ENCODE data around the gene ADRA2C.

ADRA2C gene

DNA sequence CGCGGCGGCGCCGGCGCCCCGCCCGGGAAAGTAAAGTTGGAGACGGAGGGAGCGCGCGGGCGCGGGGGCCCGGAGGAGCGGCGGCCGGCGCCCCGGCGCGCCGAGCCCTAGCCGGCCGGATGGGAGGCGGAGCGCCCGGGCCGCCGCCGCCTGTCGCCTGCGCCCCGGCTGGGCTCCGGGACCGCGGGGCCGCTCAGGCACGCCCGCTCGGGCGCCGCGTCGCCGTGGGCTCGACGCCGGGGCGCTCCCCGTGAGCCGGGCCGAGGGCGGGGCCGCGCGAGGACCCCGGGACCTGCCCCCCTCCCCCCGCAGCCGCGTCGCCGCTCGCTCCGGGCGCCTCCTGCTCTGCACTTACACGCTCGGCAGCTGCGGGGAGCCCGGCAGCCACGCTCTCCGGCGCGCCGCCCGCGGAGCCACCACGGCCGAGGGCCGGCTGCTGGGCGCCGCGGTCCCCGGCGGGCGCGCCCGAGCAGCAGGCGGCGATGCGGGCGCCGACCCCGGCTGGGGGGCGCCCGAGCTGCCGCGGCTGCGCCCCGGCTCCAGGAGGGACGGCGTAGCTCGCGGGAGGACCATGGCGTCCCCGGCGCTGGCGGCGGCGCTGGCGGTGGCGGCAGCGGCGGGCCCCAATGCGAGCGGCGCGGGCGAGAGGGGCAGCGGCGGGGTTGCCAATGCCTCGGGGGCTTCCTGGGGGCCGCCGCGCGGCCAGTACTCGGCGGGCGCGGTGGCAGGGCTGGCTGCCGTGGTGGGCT is at the start of gene ADRA2C:
TSS of gene ADRA2C (plus strand) at position 350 of the 749 bp plus-strand sequence. CDS start at position 572, 222 bp downstream.
- no peak for DNase-seq (ENCODE audit: low spot score)

DNA sequence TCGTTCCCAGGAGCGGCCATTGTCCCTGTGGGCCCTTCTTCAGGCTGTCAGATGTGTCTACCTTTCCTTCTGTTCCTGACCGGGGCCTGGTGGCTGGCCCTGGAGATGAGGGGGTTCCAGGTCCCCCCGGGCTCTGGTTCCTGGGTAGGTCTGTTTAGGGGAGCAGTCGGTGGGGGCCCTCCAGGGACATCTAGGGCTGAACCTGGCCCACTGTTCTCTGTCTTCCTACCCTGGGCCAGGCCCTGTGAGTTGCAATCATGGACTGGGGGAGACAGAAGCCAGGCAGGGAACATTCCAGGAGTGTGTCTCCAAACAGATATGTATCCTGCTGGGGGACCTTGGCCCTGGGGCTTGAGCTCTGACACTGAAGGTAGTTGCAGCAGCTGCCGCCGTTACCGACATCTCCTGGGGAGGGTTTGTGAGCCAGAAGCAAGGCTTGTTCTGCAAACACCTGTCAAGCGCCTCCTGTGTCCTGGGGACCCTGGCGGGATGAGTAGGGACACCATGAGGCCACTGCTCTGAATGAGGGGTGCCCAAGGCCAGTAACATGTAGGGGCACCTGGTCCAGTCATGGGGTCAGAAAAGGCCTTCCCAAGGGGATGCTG is 49.5 kb upstream of the ADRA2C start:
- DNase-seq (ENCODE audit: low spot score): no peak

DNA sequence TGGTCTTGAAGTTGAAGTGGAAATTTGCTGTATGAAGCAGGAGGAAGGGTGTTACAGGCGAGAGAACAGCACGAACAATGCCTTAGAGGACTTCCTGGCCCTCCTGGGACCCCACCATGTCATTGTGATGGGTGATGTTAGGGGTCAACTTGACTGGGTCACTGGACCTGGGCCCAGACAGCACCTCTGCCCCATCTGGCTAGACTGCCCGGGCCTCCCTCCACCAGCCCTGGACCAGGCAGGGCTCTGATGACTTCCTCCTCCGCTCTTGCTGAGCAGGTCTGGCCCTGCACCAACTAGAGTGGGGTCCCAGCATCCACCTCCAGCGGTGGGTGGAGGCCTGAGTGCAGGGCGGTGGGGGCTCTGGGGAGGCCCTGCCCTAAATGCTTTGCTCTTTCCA is 48.9 kb upstream of the ADRA2C start:
- no peak for DNase-seq (ENCODE audit: low spot score)

DNA sequence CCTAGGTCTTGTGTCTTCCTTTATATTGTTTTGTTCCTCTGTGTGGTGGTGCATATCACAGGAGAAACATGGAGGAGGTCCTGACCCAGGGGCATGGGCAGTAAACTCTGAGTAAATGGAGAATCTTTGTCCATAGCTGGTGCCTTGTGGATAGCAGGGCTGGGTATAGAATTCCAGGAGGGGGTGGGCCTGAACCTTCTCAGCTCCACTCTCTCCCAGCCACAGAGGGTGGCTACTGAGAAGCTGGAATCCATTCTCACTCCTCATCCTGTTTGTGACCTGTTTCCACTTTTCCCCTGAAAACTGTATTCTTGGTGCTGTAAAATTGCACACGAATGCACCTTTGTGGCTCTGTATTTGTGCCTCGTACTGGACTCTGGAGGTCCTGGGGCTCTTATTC is 47.7 kb upstream of the ADRA2C start:
- no peak for DNase-seq (ENCODE audit: low spot score)

DNA sequence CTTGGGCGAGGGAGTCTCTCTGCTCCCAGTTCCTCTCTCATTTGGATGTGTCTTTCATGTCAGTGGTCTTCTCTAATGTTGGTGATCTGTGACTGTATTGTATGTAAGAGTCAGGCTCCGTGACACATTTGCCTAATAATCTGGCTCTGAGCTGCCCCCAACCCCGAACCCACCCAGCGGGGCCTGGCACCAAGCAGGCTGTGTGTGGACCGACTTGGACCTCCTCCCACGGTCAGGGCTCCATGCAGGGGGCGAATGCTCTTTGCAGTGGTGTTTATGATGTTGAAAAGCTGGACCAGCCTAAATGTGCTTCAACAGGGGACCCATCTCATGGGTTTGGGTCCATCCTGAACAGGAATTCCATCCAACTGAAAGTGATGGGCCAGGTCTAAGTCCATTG is 47.0 kb upstream of the ADRA2C start:
- no peak for DNase-seq (ENCODE audit: low spot score)

DNA sequence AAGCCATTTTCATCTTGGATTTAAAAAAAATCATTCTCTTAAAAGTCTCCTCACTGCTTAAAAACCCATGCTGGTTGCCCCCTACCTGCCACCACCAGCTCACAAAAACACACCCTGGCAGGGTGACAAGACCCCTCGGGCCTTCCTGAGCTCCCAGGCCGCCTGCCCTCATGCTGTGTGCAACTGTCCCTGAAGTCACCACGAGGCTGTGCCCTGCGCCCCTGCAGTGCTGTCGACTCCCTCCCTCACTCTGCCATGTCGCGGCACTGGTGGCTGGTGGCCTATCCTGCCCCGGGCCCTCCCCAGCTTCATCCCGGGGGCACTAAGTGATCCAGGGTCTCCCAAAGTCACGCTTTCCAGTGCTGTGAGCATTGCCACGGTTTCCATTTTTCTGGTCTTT is 46.3 kb upstream of the ADRA2C start:
- DNase-seq (ENCODE audit: low spot score): no peak

DNA sequence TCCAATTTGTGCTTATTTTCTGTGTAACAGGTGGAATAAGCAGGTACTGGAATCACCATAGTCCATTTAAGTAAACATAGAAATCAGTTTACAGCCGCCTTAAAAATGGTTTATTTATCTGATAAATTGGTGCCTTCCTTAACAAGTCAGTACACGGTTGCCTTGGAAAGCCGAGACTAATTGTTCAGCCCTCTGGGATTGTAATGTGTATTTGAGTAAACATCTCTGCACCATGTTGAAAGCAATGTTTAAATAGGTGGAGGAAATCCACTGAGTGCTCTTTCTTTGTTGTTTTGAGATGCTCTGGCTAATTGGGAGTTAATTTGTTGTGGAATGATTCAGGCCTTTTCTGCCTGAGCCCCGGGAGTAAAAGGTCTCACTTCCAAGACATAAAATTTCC is 45.7 kb upstream of the ADRA2C start:
- no peak for DNase-seq (ENCODE audit: low spot score)

DNA sequence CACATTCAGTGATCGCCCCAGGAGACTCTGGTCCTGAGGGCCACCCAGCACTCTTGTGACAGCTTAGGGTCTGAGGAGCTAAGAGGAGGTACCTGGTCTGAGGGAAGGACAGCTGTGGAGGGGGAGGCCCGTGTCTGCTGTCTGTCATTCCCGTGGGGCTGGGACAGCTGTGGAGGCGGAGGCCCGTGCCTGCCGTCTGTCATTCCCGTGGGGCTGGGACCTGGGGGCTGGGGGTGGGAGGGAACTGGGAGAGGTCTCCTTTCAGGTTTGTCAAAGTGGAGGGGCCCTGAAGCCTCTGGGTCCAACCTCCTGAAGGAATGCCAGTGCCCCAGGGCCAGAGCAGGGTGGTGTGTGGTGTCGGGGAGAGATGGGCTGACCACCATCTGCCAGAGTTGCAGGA is 45.0 kb upstream of the ADRA2C start:
- no peak for DNase-seq (ENCODE audit: low spot score)

DNA sequence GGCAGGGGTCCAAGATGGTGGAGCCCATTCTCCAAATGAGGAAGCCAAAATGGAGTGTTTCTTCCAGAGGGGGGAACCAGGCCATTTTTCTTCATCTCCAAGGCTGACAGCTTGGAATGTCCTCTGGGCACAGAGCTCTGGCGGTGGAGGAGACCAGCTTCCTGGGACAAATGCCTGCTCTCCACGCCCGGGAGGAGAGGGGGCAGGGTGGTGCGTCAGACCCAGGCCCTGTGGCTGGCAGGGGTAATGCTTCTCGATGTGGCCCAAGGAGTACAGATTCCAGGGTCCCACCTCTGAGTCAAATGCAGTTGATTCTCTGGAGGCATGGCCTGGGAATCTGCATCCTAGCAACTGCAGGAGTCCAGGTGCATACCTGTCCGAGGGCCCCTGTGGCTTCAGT is 44.6 kb upstream of the ADRA2C start:
- no peak for DNase-seq (ENCODE audit: low spot score)

DNA sequence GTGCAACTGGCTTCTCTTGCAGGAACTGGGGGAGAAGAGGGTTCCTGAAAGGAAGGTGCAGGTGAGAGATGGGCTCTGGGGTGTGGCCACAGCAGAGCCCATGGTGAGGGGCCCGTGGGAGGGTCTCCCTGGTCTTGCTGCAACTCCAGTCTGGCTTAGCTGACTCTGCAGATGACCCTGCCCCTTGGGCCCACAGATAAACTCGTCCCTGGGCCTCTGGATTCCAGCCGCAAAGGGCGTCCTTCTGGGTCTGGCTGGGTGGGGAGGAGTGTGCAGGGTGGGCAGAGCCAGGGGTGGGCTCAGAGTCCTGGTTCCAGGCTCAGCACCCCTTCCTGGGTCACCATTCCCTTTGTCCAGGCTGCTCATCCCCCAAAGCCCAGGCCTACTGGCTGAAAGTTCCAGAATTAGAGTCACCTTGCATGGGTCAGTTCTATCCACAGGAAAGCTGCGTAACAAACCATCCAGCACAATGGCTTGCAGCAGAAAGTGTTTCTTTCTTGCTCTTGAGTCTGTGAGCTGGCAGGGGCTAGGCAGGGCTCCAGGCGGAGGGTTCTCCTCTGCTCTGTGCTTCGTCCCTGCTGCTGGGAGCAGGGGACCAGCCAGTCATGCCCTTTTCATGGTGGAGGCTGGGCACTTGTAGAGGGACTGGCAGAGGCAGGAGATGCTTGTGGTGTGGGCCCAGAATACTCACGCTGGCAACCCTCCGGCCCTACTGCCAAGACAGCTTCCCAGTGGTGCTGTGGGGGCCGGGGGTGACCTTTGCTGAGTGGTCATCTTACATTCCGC is 43.5 kb upstream of the ADRA2C start:
- no peak for DNase-seq (ENCODE audit: low spot score)

DNA sequence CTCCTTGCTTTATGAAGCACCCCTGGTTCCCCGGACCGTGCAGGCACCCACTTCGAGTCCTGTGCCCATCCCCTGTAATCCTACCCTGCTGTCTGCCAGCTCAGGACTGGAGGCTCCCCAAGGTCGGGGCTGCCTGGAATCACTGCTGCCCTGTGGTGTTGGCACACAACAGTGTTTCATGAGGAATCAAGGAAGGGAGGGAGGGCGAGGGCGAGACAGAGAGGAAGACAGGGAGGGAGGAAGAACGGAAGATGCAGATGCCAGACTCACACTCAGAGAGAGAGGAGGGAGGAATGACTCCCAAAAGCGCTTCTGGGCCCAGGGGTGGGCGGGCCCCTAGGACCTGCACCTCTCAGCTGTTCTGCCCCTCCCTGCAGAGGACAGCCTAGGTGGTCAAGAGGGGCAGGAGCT is 42.9 kb upstream of the ADRA2C start:
- DNase-seq (ENCODE audit: low spot score): no peak

DNA sequence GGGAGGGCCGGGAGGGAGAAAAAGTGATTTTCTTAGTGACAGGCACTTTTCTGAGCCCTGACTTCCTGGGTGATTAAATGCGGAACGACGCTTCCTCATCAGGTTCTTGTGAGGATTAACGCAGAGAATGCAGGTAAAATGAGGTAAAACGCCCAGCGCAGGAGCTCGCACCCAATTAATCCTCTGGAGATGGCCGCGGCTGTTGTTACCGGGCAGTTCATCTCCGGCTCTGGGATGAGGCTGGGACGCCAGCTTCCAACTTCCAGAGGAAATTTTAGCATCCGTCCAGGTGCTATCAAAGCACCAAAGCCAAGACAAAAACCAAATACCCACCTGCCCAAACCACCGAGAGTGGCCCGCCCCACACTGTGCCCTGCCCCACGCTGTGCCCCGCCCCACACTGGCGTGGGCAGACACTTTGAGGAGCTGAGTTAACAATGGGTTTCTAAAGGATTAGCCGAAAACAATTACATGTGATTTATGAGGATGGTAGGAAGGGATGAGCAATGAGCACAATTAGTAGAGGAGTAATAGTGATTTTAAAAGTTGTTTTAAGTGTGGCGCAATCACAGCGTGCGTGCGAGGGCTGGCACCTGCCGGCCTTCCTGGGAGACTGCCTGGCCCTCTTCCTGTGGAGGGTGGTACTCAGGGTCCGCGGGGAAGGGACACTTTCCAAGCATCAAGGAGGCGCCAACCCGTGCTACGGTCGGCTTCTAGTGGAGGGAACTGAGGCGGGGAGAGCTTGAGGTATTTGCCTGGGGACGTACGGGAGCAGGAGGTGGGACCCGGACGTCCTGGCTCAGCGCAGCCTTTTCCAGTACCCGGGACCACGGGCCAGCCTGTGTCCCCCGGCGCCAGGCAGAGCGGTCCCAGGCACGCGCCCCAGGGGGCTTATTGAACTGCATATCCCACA is 41.6 kb upstream of the ADRA2C start:
- no peak for DNase-seq (ENCODE audit: low spot score)

DNA sequence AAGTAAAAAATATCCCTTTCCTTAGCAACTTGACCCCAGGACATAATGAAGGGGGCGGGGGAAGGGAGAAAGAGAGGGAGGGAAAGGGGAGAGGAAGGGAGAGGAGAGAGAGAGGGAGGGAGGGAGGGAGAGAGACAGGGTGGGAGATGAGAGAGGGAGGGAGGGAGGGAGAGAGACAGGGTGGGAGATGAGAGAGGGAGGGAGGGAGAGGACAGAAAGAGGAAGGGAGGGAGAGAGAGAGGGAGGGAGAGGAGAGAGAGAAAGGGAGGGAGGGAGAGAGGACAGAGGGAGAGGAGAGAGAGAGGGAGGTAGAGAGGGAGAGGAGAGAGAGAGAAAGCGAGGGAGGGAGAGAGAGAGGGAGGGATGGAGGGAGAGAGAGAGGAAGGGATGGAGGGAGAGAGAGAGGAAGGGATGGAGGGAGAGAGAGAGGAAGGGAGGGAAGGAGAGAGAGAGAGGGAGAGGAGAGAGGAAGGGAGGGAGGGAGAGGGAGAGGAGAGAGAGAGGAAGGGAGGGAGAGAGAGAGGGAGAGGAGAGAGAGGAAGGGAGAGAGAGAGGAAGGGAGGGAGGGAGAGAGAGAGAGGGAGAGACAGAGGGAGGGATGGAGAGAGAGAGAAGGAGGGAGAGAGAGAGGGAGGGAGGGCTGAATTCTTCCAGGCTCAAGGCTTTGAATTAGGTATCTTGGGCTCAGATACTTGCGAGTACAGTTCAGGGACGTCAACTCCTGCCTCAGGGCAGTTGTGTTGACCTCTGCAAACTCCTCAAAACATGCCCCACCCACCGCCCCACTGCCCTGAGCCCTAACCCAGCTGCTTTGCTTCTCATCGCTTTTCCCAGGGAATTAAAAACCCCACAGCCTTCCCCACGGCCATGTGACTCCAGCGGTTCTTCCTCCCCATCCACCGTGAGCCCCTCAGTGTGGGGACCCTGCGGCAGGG is 40.0 kb upstream of the ADRA2C start:
- no peak for DNase-seq (ENCODE audit: low spot score)

DNA sequence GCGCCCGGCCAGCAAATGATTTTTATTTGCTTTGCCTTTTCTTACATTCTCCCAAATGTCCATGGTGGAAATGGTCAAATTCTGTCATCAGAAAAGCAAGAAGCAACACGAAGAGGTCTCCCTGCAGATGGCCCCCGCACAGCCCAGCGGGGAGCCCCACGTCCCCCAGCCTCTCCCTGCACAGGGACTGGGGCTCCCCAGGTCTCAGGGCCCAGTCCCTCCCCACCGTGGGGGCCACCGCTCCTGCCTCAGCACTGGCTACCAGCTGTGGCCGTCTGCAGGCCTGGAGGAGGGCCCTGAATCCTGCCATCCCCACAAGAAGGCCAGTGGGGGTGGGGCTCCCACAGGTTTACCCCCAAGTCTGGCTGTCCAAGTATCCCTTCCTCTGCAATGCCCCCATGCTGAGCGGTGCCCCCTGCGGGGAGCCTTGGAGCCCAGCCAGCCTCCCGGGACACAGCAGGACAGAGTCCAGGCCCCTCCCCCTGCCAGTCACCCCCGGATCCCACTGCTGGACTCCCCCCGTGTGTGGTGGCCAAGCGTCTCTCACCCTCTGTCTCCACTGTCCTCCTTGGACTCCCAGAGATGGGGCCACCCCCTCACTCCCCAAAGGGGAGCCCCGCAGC is 38.2 kb upstream of the ADRA2C start:
- DNase-seq (ENCODE audit: low spot score): no peak

DNA sequence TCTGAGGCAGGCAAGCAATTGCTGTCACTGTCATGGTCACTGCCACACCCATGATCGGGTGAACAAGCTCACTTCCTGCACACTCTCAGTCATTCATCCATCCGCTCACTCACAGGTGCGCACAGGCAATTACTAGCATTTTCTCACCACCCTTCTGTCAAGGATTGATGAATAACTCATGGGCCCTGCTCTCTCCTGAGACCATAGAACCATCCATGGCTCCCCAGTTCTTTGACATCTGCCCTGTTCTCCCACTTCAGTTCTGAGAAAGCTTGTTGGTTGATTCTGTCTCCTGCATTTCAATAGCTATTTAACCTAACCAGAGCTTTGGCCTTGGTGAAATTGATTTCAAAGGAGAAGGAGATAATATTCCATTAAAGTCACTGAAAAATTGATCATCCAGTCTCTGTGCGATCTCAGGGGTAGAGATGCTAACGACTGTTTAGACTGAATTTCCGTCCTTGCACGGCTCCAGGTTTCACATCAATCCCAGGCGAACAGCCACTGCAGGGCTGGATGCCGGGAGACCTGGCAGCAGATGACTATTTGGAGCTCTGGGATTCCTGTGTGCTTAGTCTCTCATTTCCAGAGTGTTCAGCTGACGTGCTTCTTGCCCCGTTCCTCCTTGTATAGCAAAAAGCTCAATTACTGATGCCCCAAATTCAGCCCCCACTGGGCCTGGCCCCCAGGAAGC is 36.9 kb upstream of the ADRA2C start:
- DNase-seq (ENCODE audit: low spot score): no peak

DNA sequence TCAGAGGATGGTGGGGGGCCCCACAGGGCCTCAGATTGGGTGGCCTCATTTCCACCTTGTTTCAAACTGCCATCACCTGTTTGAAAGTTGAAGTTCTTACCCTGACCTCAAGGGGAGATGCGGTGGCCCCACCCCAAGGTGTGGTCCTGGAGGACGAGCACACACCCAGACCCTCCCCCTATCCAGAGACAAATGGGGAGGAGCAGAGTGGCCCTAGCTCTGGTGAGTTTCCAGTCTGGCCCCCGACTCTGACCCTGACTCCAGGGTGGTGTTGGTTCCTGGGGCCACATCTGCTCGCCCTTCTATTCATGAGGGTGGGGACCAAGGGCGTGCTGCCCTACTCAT is 36.3 kb upstream of the ADRA2C start:
- DNase-seq (ENCODE audit: low spot score): no peak

DNA sequence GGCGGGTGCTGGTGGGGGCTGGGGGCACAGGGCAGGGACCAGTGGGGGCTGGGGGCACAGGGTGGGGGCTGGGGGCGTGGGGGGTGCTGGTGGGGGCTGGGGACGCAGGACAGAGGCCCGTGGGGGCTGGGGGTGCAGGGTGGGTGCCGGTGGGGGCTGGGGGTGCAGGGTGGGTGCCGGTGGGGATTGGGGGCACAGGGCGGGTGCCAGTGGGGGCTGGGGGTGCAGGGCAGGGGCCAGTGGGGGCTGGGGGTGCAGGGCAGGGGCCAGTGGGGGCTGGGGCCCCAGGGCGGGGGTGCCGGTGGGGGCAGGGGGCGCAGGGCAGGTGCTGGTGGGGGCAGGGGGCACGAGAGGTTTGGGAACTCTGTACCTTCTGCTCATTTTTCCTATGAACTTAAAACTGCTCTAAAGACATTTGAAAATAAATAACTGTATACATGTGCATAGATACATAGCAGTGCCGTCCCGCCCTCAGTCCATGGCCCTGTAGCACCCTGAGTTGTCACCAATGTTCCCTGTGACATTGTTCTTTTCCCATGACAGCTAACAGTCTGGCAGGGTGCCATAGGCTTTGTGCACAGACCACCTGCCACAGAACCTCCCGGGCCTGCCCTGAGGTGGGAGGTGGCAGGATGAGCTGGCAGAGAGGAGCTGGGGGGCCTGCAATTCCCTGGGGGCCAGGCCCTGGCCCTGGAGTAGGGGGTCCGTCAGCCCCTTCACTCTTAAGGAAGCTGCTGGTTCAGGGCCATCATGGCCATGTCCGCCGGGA is 35.6 kb upstream of the ADRA2C start:
- DNase-seq (ENCODE audit: low spot score): no peak

DNA sequence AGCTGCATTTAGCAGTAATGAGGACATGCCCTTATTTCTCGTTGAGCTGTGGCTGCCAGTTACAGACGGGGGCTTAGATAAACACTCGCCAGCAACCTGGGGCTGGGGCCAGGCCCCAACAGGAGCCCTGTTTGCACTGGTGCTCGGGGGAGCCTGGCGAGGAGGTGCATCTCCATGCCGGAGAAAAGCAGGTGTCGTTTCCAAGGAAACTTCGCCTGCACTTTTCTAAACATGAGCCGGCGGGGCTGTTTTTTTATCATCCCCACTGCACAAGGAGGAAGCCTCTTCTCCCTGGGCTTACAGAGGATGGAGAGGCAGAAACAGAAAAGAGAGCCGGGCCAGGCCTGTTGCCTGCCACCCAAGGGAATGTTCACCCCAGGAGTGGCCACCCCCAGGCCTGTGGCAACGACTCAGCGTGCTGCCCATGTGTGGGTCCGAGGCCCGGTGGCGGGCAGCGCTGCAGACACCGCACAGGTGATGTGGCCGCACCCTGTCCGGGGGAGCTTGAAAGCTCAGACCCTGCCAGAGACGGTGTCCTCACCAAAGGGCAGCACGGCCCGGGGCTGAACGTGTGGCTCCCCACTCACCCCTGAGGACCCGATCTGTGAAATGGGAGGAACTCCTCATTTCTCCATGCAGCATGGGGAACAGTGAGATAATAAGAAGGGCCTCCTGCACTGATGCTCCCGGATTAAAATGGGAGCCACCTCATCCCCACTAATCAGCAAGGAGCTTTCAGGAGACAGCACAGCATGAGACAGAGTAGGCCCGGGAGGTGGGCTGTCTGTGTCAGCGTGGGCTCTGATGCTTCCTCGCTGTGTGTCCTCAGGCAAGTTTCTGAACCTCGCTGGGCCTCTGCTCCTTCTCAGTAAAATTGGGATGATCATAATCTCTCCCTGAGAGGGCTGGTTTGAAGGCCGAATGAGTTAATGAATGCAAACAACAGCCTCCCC is 33.8 kb upstream of the ADRA2C start:
- DNase-seq (ENCODE audit: low spot score): no peak
